Inflammatory macrophage treated with lipopolysaccharide for 1 hour (primary cell): ENCODE results near the gene MTFR1L.
"Not testable (repeated sequence)": the region's sequence is repeated elsewhere in the genome, so short reads cannot be mapped to it uniquely, and the experiment has no call there.

Source experiments
- DNase-seq, 2 donors: peaks; one replicate each; pipeline ENCODE4 v3.0.0-alpha.2; 2020 to 2022

MTFR1L gene

GRCh38 chr1:25829046-25829445 lies 9.3 kb downstream of the MTFR1L start:
- no peak for DNase-seq

- no peak for DNase-seq
These were observed 11.9 kb downstream of the MTFR1L start for GRCh38 chr1:25831569-25832196.

- DNase-seq = no peak
These were observed 12.7 kb downstream of the MTFR1L start for GRCh38 chr1:25832336-25833037.

DNA sequence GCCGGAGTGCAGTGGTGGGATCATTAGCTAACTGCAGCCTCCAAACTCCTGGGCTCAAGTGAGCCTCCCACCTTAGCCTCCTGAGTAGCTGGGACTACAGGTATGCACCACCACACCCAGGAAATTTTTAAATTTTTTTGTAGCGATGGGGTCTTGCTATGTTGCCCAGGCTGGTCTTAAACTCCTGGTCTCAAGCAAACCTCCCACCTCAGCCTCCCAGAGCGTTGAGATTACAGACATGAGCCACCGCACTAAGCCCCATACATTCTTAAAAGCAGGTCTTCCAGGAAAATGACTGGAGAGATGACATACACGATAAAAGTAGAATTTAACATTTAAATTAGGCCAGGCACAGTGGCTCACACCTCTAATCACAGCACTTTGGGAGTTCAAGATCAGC lies 13.4 kb downstream of the MTFR1L start:
- no peak for DNase-seq

- no peak for DNase-seq
These were observed 15.1 kb downstream of the MTFR1L start for GRCh38 chr1:25834894-25835293.

DNA sequence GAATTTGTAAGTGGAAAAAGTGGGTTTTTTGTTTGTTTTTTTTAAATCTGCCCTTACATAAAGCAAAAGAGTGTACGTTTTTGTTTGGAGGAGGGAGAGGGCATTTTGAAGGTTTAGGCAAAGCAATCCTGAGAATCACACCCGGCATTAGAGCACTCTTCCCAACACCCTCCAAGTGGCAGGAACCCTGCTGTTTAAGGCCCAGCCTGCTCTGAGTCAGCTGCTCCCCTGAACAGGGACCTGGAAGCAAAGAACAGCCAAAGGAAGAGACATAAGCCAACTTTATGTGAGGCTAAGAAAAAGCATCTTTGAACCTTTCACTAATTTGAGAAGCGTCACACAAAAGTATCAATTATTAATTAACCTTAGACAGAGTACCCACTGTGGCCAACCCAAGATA lies 16.9 kb downstream of the MTFR1L start:
- no peak for DNase-seq

GRCh38 chr1:25837262-25837875 lies 17.6 kb downstream of the MTFR1L start:
- DNase-seq = no peak

DNA sequence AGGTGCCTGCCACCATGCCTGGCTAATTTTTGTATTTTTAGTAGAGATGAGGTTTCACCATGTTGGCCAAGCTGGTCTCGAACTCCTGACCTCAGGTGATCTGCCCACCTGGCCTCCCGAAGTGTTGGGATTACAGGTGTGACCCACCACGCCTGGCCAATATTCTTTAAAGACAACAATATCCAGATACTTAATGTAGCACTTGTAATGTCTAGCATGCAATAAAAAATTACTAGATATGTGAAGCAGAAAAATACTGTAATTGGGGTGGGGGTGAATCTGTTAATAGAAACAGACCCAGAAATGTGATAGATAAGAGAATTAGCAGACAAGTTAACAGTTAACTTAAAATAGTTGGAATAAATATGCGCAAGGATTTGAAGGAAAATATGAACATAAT lies 20.1 kb downstream of the MTFR1L start:
- not testable (repeated sequence) for DNase-seq

- DNase-seq = no peak
These were observed 23.7 kb downstream of the MTFR1L start for GRCh38 chr1:25843483-25843882.

- DNase-seq = peak; percentile 19 to 29
These were observed 25.0 kb downstream of the MTFR1L start for GRCh38 chr1:25844536-25845337.

- no peak for DNase-seq
These were observed 25.9 kb downstream of the MTFR1L start for GRCh38 chr1:25845664-25846063.

DNA sequence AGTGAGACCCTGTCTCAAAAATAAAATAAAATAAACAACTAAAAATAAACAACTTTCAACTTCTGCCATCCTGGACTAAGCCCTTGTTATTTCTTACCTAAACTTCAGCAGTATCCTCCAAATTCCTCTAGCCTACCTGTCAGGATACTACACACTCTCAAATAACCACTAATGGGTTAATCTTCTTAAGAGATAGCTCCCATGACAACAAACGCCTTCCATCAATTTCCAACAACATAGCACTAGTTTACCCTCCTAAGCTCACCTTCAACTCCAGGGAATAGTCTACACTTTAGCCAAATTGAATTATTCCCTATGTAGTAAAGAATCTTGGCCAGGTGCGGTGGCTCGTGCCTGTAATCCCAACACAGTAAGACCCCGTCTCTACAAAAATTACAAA lies 28.2 kb downstream of the MTFR1L start:
- DNase-seq = no peak

- DNase-seq = no peak
These were observed 28.8 kb downstream of the MTFR1L start for GRCh38 chr1:25848531-25848930.

- no peak for DNase-seq
These were observed 34.8 kb downstream of the MTFR1L start for GRCh38 chr1:25854554-25854953.

DNA sequence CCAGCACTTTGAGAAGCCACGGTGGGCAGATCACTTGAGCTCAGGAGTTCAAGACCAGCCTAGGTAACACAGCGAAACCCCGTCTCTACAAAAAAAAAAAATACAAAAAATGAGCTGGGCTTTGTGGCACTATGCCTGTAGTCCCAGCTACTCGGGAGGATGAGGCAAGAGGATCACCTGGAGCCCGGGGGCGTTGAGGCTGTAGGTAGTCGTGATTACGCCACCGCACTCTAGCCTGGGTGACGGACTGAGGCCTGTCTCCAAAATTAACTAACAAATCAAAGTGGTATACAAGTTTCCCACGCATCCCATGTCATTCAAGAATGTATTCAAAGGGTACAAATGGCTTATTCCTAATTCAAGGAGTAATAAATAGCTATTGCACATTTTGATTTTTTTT lies 37.1 kb downstream of the MTFR1L start:
- no peak for DNase-seq

DNA sequence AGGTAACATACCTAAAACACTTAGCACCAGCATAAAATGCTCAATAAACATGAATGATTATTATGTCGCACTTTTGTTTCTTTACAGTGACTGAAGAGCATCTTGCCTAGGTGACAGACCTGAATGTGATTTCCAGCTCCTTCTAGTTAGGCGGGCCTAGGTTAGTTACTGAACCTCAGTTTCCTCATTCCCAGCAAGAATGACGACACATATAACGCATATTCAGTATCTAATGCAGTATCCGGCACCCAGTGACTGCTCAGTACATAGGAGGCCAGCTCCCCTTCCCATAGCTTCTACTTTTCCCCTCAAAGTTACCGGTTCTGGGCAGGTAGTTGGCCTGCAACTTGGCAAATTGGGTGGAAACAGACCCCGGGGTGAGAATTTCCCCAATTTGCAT lies 38.7 kb downstream of the MTFR1L start:
- DNase-seq = peak in 1 of 2 donors; percentile 33

DNA sequence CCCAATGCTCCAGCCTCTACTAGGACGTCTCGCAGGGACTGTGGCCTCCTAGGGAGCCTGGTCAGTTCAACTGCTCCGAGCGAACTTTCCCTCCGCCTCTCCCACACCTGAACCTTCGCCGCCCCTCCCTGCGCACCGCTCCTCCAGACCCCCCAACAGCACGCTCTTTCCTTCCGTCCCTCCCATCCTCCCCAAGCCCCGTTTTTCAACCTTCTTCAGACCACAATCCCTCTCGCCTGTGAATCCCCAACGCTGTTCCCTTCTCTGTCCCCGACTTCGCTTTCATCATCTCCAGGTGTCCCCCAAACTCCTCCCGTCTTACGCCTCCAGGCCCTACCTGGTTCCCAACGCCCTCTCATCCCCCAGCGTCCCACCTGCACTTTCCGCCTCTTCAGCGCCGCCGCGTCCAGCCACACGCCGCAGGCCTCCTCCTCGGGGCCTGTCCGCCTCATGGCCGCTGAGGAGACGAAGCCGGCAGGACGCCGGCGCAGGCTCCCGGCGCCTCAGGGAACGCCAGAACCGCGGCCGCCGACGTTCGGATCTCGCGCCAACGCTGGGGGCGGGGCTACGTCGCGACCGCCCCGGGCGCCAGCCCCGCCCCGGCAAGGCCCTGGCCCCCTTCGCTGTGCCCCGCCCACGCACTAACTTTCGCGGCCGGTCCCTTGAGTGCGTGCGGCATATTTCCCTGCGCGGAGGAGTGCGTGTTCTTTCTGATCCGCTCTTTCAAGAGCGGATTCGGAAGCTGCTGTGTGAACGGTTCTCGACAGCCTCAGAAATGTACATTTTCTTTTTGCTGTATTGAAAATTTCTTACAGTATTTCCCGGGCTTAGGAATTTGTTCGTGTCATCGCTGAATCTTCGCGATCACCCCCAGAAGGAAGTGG lies 39.4 kb downstream of the MTFR1L start, which contains the start of gene AUNIP:
Gene AUNIP, minus strand, starts transcription at position 552 of the 884 bp plus-strand sequence. Its CDS starts 100 bp downstream, at position 452.
- DNase-seq = peak; percentile 89 to 97

GRCh38 chr1:25861316-25862286 lies 41.8 kb downstream of the MTFR1L start:
- no peak for DNase-seq

DNA sequence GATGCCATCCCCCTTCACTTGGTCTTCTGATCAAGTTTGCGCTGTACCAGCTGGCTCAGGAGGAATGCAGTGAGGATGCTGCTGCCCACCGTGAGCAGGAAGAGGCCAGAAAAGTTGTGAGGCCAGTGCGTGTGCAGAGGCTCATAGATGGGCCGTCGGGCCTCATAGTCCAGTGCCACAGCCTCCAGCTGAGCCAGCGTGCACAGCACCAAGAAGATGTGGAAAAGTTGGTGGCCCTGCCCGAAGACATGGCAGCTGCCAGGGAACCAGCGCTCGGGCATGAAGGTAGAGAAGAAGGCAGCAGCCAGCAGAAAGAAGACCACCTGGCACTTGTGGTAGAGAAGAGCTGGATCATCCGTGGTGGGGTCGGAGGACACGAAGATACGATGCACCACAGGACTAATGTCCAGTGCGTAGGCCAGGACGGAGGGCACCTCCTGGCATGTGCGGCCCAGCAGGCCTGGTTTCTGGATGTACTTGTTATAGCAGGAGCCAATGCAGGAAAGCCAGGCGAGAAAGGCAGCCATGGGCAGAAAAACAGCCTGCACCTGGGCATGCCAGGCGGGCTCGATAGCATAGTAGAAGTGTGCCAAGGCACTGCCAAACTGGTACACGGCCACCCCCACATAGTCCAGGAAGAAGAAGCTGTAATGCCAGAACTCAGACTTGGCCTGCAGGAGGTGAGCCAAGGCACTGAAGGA lies 43.2 kb downstream of the MTFR1L start:
- no peak for DNase-seq
